Chondrocyte (in vitro differentiated cells): ENCODE measurements around the gene ACTA1. TPM values are rescaled to one million over a fixed set of nuclear protein-coding genes. Genes with fewer than 3 reads are reported as not detected.
"Not testable (repeated sequence)": the region's sequence is repeated elsewhere in the genome, so short reads cannot be mapped to it uniquely, and the experiment has no call there.

Source experiments
- DNase-seq: peaks from one replicate; pipeline ENCODE4 v3.0.0; 2021; ENCODE audit warnings: mixed read lengths, low spot score
- H3K27ac Mint-ChIP-seq: one replicate; pipeline ENCODE4 v1.8.0; 2021; ENCODE audit warnings: mild to moderate bottlenecking, moderate library complexity, mixed read lengths; ENCODE audit not compliant: unreplicated experiment
- H3K27me3 Mint-ChIP-seq: 2 replicates; pipeline ENCODE4 v1.8.0; 2021; ENCODE audit warnings: low read depth, mixed read lengths
- H3K36me3 Mint-ChIP-seq: 2 replicates; pipeline ENCODE4 v1.8.0; 2021; ENCODE audit warnings: low read depth, mixed read lengths
- H3K4me1 Mint-ChIP-seq: 2 replicates; pipeline ENCODE4 v1.8.0; 2021; ENCODE audit warnings: low read depth, mild to moderate bottlenecking, mixed read lengths
- H3K4me3 Mint-ChIP-seq: one replicate; pipeline ENCODE4 v1.8.0; 2021; ENCODE audit warnings: mild to moderate bottlenecking, moderate library complexity, mixed read lengths; ENCODE audit not compliant: unreplicated experiment
- H3K9me3 Mint-ChIP-seq: 2 replicates; pipeline ENCODE4 v1.8.0; 2021; ENCODE audit warnings: low read depth, mixed read lengths
- total RNA-seq: library from RNA; stranded (reverse); gene quantifications from 3 replicates; pipeline ENCODE4 v1.2.1, GENCODE V29; 2021
- TF ChIP-seq, protein P1 (sequence below): fragments of 200-600 bp; sonication (generic); IDR thresholded peaks from 2 replicates; pipeline ENCODE4 v1.5.0; 2021; ENCODE audit warnings: antibody characterized with exemption, mild to moderate bottlenecking, moderate library complexity

ACTA1 gene
- total RNA-seq, 1 donor from 2014 or later, result 3.5 TPM

DNA sequence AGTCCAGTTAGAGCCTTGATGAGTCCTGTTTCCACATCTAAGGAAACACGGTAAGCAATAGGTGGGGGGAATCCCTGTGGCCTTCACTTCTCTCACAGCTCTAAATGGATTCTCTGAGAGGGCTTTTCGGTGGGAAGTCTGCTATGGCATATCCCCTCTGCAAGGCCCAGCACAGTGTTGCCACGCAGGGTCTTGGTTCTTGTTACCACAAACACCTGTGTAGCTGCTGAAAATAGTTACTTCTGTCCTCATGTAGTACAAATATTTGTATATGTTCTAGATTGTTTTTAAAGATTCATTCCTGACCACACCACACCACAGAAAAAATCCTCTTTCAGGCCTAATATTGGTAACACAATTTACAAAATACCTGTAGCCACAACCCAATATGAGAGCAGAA, 5.6 kb downstream of the ACTA1 start:
- H3K27ac Mint-ChIP-seq, result no peak overlapping the region
- H3K4me1 Mint-ChIP-seq, result peaks cover 12% of the 10 kb centered on the region
- no peak for DNase-seq
- TF ChIP-seq, protein P1, sequence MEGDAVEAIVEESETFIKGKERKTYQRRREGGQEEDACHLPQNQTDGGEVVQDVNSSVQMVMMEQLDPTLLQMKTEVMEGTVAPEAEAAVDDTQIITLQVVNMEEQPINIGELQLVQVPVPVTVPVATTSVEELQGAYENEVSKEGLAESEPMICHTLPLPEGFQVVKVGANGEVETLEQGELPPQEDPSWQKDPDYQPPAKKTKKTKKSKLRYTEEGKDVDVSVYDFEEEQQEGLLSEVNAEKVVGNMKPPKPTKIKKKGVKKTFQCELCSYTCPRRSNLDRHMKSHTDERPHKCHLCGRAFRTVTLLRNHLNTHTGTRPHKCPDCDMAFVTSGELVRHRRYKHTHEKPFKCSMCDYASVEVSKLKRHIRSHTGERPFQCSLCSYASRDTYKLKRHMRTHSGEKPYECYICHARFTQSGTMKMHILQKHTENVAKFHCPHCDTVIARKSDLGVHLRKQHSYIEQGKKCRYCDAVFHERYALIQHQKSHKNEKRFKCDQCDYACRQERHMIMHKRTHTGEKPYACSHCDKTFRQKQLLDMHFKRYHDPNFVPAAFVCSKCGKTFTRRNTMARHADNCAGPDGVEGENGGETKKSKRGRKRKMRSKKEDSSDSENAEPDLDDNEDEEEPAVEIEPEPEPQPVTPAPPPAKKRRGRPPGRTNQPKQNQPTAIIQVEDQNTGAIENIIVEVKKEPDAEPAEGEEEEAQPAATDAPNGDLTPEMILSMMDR, result no peak
- H3K9me3 Mint-ChIP-seq, result peaks cover 6% of the 10 kb centered on the region
- H3K4me3 Mint-ChIP-seq, result no peak overlapping the region
- peaks cover 42% of the 10 kb centered on the region for H3K27me3 Mint-ChIP-seq
- H3K36me3 Mint-ChIP-seq, result peaks cover 3% of the 10 kb centered on the region

DNA sequence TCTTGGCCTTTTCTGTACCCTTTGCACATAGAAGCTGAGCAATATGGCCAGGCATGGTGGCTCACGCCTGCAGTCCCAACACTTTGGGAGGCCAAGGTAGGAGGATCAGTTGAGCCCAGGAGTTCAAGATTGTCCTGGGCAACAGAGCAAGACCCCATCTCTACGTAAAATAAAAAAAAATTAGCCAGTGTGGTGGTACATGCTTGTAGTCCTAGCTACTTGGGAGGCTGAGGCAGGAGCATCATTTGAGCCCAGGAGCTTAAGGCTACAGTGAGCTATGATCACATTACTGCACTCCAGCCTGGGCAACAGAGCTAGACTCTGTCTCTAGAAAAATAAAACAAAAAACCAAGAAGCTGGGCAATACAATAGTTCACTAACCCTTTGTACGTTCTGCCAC, 6.3 kb downstream of the ACTA1 start:
- TF ChIP-seq, protein P1, result no peak
- Mint-ChIP-seq H3K27me3 (peaks cover 40% of the 10 kb centered on the region), H3K36me3 (peaks cover 3% of the 10 kb centered on the region), H3K9me3 (peaks cover 6% of the 10 kb centered on the region), H3K27ac (no peak overlapping the region), H3K4me1 (peaks cover 12% of the 10 kb centered on the region), H3K4me3 (no peak overlapping the region)
- DNase-seq, result no peak

DNA sequence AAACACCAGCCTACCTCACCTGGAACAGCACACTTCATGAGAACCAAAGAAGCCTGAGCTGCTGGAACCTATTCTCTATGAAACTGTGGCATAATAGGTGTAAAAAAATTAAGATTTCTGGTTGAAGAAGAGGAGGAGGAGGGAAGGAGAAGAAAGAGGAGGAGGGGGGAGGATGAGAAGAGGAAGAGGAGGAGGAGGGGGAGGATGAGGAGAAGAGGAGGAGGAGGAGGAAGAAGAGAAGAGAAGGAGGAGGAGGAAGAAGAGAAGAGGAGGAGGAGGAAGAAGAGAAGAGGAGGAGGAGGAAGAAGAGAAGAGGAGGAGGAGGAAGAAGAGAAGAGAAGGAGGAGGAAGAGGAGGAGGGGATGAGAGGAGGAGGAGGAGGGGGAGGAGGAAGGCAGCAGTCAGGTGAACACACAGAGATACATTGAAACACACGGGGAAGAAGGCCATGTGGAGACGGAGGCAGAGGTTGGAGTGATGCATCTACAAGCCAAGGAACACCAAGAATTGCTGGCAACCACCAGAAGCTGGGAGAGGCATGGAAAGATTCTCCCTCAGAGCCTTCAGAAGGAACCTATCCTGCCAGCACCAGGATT, 8.2 kb downstream of the ACTA1 start:
- no peak for DNase-seq
- peaks cover 2% of the 10 kb centered on the region for H3K4me1 Mint-ChIP-seq
- TF ChIP-seq, protein P1, result no peak
- peaks cover 4% of the 10 kb centered on the region for H3K9me3 Mint-ChIP-seq
- peaks cover 28% of the 10 kb centered on the region for H3K27me3 Mint-ChIP-seq
- H3K4me3 Mint-ChIP-seq, result no peak overlapping the region
- peaks cover 3% of the 10 kb centered on the region for H3K36me3 Mint-ChIP-seq
- H3K27ac Mint-ChIP-seq, result no peak overlapping the region

DNA sequence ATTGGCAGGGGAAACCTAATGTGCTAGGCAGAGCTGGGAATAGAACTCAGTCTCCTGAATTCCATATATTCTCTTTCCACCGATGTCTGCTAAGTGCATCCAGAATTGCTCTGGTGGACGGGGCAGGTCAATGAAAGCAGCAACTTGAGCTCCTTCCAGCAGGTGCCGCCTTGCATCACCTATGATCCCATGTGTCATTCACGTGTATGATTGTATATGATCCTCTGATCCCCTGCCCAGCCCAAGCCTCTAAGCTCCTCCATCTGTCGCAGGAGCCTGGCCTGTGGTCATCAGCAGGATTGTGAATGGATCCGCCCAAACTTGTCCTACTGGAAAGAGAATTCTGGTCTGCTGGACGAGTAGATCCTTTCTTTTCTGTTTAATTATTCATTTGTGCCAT, 13.1 kb downstream of the ACTA1 start:
- H3K27ac Mint-ChIP-seq, result no peak overlapping the region

DNA sequence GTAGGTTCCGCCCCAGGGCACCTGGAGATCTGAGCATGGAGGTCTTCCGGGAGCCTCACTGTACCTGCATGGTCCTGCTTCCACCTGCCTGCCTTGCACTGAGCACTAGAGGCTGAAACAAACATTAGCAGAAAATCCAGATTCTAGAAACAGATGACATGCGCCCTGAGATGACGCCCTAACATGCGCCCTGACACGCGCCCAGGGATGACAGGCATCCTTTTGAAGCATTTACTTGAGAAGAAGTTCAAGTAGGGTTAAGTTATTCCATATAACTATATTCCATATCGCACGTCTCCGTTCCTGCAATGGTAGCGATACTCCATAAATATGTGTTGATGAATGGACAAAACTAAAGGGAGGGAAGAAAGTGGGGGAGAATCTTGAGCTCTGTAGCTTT, 13.7 kb downstream of the ACTA1 start:
- TF ChIP-seq, protein P1, result no peak
- Mint-ChIP-seq H3K27me3 (peaks cover 5% of the 10 kb centered on the region), H3K4me1 (no peaks in the 10 kb centered on the region), H3K36me3 (peaks cover 3% of the 10 kb centered on the region), H3K4me3 (no peak overlapping the region), H3K27ac (no peak overlapping the region), H3K9me3 (peaks cover 4% of the 10 kb centered on the region)
- no peak for DNase-seq

More for the DNA sequence above, 13.1 kb downstream of the ACTA1 start:
- Mint-ChIP-seq H3K36me3 (peaks cover 3% of the 10 kb centered on the region), H3K4me1 (no peaks in the 10 kb centered on the region), H3K4me3 (no peak overlapping the region), H3K27me3 (peaks cover 8% of the 10 kb centered on the region), H3K9me3 (peaks cover 4% of the 10 kb centered on the region)
- TF ChIP-seq, protein P1, result no peak
- no peak for DNase-seq

DNA sequence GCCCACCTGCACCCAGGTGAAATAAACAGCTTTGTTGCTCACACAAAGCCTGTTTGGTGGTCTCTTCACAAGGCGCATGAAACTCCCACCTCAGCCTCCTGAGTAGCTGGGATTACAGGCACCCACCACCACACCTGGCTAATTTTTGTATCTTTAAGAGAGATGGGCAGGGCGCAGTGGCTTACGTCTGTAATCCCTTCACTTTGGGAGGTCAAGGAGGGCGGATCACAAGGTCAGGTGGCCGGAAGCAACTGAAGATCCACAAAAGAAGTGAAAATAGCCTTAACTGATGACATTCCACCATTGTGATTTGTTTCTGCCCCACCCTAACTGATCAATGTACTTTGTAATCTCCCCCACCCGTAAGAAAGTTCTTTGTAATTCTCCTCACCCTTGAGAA, 15.3 kb downstream of the ACTA1 start:
- DNase-seq, H3K9me3 Mint-ChIP-seq, H3K27ac Mint-ChIP-seq, H3K27me3 Mint-ChIP-seq, H3K4me3 Mint-ChIP-seq, H3K4me1 Mint-ChIP-seq, H3K36me3 Mint-ChIP-seq: not testable (repeated sequence)

DNA sequence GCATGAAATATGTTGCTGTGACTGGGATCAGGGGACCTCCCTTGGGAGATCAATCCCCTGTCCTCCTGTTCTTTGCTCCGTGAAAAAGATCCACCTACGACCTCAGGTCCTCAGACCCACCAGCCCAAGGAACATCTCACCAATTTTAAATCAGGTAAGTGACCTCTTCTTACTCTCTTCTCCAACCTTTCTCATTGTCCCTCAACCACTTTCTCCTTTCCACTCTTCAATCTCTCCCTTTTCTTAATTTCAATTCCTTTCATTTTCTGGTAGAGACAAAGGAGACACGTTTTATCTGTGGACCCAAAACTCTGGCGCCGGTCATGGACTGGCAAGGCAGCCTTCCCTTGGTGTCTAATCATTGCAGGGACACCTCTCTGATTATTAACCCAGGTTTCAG, 21.1 kb downstream of the ACTA1 start:
- not testable (repeated sequence) for H3K9me3 Mint-ChIP-seq, H3K4me3 Mint-ChIP-seq, DNase-seq, H3K36me3 Mint-ChIP-seq, H3K27ac Mint-ChIP-seq, H3K27me3 Mint-ChIP-seq
- H3K4me1 Mint-ChIP-seq, result peaks cover 40% of the 10 kb centered on the region
